Measurements from ENCODE around the gene DENND2A. TPM values are rescaled to one million over a fixed set of nuclear protein-coding genes. Genes with fewer than 3 reads are reported as not detected.
"Not testable (repeated sequence)": the region's sequence is repeated elsewhere in the genome, so short reads cannot be mapped to it uniquely, and the experiment has no call there.

The DENND2A gene
- total RNA-seq, 1 donor from 2014 or later = 10.8 TPM

DNA sequence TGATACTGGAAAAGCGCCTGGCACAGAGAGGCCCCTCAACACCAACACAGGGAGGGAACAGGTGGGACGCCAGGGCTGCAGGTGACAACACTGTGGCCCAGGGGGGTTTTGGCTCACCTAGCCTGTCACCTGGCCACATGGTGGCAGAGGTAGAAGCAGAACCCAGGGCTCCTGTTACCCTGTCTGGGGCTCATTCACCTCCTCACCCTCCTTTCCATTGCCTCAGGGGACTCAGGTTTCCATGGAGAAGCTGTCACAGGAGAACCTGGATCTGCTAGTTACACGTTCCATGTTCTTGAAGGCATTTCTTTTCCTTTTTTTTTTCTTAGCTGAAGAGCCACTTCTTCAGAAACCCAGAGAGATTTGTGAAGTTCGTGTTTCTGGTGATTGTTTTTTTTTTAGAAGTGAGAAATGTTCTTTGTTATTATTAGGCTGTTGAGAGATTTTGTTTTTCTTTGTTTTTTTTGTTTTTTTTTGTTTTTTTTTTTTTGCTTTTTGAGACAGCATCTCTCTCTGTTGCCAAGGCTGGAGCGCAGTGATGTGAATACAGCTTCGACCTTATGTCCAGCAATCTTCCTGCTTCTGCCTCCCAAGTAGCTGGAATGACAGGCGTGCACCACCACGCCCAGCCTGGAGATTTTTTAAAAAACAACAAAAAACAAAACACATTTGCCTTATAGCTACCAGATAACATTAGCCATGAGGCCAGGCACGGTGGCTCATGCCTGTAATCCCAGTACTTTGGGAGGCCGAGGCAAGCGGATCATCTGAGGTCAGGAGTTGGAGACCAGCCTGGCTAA lies 16.0 kb downstream of the DENND2A start:
- H3K9me3 ChIP-seq (replicated peaks) = no peaks in the 10 kb centered on the region
- H3K27me3 ChIP-seq (ENCODE audit: low read depth) = no peaks in the 10 kb centered on the region
- intact Hi-C loops (cut with micrococcal nuclease) = no loop called here
- H3K4me1 ChIP-seq = peaks cover 77% of the 10 kb centered on the region
- no peak for DNase-seq
- no peaks in the 10 kb centered on the region for H3K36me3 ChIP-seq
- TF ChIP-seq, protein P1, sequence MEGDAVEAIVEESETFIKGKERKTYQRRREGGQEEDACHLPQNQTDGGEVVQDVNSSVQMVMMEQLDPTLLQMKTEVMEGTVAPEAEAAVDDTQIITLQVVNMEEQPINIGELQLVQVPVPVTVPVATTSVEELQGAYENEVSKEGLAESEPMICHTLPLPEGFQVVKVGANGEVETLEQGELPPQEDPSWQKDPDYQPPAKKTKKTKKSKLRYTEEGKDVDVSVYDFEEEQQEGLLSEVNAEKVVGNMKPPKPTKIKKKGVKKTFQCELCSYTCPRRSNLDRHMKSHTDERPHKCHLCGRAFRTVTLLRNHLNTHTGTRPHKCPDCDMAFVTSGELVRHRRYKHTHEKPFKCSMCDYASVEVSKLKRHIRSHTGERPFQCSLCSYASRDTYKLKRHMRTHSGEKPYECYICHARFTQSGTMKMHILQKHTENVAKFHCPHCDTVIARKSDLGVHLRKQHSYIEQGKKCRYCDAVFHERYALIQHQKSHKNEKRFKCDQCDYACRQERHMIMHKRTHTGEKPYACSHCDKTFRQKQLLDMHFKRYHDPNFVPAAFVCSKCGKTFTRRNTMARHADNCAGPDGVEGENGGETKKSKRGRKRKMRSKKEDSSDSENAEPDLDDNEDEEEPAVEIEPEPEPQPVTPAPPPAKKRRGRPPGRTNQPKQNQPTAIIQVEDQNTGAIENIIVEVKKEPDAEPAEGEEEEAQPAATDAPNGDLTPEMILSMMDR (IDR thresholded peaks at IDR 0.05; ENCODE audit: borderline replicate concordance) = no peak
- H3K27ac ChIP-seq (replicated peaks) = peak overlapping the region; percentile 89
- no peak overlapping the region for H3K4me3 ChIP-seq

DNA sequence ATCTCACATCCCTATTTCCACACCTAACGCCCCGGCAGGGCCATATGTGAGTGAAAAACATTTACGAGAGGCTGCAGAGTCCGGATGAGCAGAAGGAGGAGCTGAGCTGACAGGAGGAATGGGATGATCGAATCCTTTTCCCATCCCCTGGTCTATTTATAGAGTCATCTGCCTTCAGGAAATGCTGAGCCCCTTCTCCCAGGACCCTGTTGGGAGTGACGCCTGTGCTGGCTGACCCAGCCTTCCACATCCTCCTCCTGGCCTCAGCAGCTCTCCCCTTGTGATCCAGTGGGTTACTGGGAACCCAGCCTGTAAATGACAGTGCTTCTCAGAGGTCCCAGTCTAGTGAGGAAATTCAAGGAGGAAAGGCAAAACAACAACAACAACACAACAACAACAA lies 16.6 kb downstream of the DENND2A start:
- no peaks in the 10 kb centered on the region for H3K27me3 ChIP-seq (ENCODE audit: low read depth)
- H3K9me3 ChIP-seq (replicated peaks) = no peaks in the 10 kb centered on the region
- H3K36me3 ChIP-seq = no peaks in the 10 kb centered on the region
- DNase-seq = no peak
- H3K4me3 ChIP-seq = no peak overlapping the region
- H3K4me1 ChIP-seq = peaks cover 77% of the 10 kb centered on the region
- TF ChIP-seq, protein P1 (IDR thresholded peaks at IDR 0.05; ENCODE audit: borderline replicate concordance) = no peak
- peak overlapping the region; percentile 89 for H3K27ac ChIP-seq (replicated peaks)
- intact Hi-C loops (cut with micrococcal nuclease) = no loop called here

DNA sequence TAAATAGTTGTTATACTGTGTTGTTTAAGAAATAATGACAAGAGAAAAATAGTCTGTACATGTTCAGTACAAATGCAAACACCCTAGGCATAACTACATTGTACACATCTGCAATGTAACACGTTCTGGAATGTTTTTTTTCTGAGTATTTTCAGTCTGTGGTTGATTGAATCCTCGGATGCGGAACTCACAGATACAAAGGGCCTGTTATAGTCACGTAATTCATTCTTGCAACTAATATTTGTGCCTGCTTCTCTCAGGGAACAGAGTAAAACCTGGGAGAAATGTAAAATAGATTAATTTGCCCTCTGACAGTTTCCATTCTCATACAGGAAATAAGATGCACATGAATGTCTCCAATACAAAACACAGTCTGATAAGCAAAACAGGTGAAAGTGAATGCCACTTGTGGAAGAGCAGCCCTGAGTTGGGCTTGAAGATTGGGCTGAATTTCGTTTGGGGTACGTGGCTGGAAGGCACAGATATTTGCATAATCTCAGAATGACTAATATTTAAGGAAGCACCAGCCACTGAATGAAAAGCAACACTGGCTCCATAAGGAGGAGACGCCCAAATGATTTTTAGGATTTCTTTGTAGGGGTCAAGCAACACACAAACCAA lies 19.1 kb downstream of the DENND2A start:
- intact Hi-C loops (cut with micrococcal nuclease) = no loop called here
- H3K27ac ChIP-seq (replicated peaks) = peak overlapping the region; percentile 89
- TF ChIP-seq, protein P1 (IDR thresholded peaks at IDR 0.05; ENCODE audit: borderline replicate concordance) = no peak
- no peaks in the 10 kb centered on the region for H3K27me3 ChIP-seq (ENCODE audit: low read depth)
- no peaks in the 10 kb centered on the region for H3K9me3 ChIP-seq (replicated peaks)
- no peaks in the 10 kb centered on the region for H3K36me3 ChIP-seq
- H3K4me1 ChIP-seq = peaks cover 67% of the 10 kb centered on the region
- no peak overlapping the region for H3K4me3 ChIP-seq
- no peak for DNase-seq

DNA sequence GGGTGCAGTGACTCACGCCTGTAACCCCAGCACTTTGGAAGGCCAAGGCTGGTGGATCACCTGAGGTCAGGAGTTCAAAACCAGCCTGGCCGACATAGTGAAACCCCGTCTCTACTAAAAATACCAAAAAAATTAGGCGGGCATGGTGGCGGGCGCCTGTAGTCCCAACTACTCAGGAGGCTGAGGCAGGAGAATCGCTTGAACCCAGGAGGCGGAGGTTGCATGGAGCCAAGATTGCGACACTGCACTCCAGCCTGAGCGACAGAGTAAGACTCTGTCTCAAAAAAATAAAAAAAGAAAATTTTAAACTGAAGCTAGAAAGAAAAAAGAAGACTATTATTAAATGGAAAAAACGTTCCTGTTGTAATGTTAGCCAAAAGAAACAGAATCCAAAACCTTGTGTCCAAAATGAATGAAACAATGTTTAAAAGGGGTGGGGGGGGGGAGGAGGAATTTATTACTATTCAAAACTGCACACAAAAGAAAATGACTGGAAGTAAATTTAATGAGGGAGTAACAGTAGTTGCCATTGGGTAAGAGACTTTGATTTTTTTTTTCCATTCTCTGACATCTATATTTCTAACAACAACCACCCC lies 20.6 kb downstream of the DENND2A start:
- H3K27ac ChIP-seq (replicated peaks) = peak overlapping the region; percentile 89
- H3K36me3 ChIP-seq; H3K4me3 ChIP-seq; intact Hi-C loops (cut with micrococcal nuclease); H3K9me3 ChIP-seq (replicated peaks); H3K27me3 ChIP-seq (ENCODE audit: low read depth); DNase-seq: not testable (repeated sequence)
- peaks cover 55% of the 10 kb centered on the region for H3K4me1 ChIP-seq

DNA sequence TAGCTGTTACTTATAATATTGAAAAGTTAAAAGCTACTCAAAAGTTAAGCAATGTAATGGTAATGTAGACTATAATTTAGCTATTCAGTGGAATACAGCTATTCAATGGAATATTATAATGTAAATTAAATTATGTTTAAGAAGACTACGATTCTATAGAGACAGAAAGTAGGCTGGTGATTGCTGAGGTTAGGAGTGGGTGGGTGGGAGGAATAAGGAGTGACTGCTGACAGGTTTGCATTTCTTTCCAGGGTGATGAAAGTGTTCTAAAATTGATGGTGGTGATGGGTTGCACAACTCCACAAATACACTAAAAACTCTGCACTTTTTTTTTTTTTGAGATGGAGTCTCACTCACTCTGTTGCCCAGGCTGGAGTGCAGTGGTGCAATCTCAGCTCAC lies 21.4 kb downstream of the DENND2A start:
- intact Hi-C loops (cut with micrococcal nuclease) = no loop called here
- peaks cover 58% of the 10 kb centered on the region for H3K4me1 ChIP-seq
- TF ChIP-seq, protein P1 (IDR thresholded peaks at IDR 0.05; ENCODE audit: borderline replicate concordance) = no peak

DNA sequence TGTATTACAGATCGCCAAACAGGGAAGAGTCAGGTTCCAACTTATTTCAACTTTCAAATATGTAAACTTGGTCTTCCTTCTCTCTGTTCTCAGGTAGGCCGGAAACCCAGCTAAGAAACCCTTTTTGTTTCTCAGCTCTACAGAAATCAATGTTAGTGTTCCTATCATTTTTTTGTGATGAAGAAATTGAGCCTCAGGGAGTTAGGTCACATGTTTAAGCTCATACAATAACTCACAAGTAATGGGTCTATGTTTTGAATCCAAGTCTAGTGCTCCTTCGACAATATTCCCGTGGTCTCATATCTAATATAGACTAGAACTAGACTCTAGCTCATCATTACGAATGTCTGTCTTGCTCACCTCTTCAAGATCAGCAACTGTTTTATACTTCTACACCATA lies 22.3 kb downstream of the DENND2A start:
- Histone ChIP-seq H3K4me3 (no peak overlapping the region), H3K27ac (replicated peaks) (peak overlapping the region; percentile 27), H3K36me3 (no peaks in the 10 kb centered on the region), H3K4me1 (peaks cover 54% of the 10 kb centered on the region), H3K27me3 (ENCODE audit: low read depth) (no peaks in the 10 kb centered on the region), H3K9me3 (replicated peaks) (no peaks in the 10 kb centered on the region)
- intact Hi-C loops (cut with micrococcal nuclease) = no loop called here
- TF ChIP-seq, protein P1 (IDR thresholded peaks at IDR 0.05; ENCODE audit: borderline replicate concordance) = no peak
- DNase-seq = no peak

More for the DNA sequence above, 21.4 kb downstream of the DENND2A start:
- DNase-seq = no peak
- Histone ChIP-seq H3K9me3 (replicated peaks) (no peaks in the 10 kb centered on the region), H3K36me3 (no peaks in the 10 kb centered on the region), H3K27ac (replicated peaks) (peak overlapping the region; percentile 89), H3K4me3 (no peak overlapping the region), H3K27me3 (ENCODE audit: low read depth) (no peaks in the 10 kb centered on the region)

All from left ventricle myocardium inferior (tissue), 1 donor.